Stimulated activated CD4-positive, alpha-beta T cell treated with anti-CD3 and anti-CD28 coated beads, Interleukin-12 subunit alpha, Interleukin-12 subunit beta, amount 100 ng/mL, for 4 hours (primary cell): Measurements from ENCODE around the gene TYW1B.
"Not testable (repeated sequence)": the region's sequence is repeated elsewhere in the genome, so short reads cannot be mapped to it uniquely, and the experiment has no call there.

Experiments
- DNase-seq: peaks from one replicate; pipeline ENCODE4 v3.0.0-alpha.2; 2020

Gene TYW1B

GRCh38 chr7:72808511-72808910, 19.5 kb downstream of the TYW1B start:
- DNase-seq: not testable (repeated sequence)

- not testable (repeated sequence) for DNase-seq
Measured at GRCh38 chr7:72806851-72807250, 21.1 kb downstream of the TYW1B start.

- DNase-seq: no peak
Measured at GRCh38 chr7:72805526-72806494, 22.2 kb downstream of the TYW1B start.

GRCh38 chr7:72803778-72804177, 24.2 kb downstream of the TYW1B start:
- DNase-seq: not testable (repeated sequence)

- DNase-seq: not testable (repeated sequence)
Measured at GRCh38 chr7:72801564-72801963, 26.4 kb downstream of the TYW1B start.

GRCh38 chr7:72795401-72795800, 32.6 kb downstream of the TYW1B start:
- DNase-seq: not testable (repeated sequence)

GRCh38 chr7:72793791-72794190, 34.2 kb downstream of the TYW1B start:
- DNase-seq: no peak

GRCh38 chr7:72790698-72791060, 37.3 kb downstream of the TYW1B start:
- DNase-seq: not testable (repeated sequence)

- not testable (repeated sequence) for DNase-seq
Measured at GRCh38 chr7:72790048-72790697, 37.8 kb downstream of the TYW1B start.

GRCh38 chr7:72785166-72785955, 42.6 kb downstream of the TYW1B start:
- DNase-seq: no peak

GRCh38 chr7:72783601-72784370, 44.2 kb downstream of the TYW1B start:
- DNase-seq: not testable (repeated sequence)

- no peak for DNase-seq
Measured at GRCh38 chr7:72781631-72782030, 46.4 kb downstream of the TYW1B start.

- no peak for DNase-seq
Measured at GRCh38 chr7:72781161-72781560, 46.8 kb downstream of the TYW1B start.

- not testable (repeated sequence) for DNase-seq
Measured at GRCh38 chr7:72780289-72780894, 47.6 kb downstream of the TYW1B start.

- not testable (repeated sequence) for DNase-seq
Measured at GRCh38 chr7:72777167-72777566, 50.8 kb downstream of the TYW1B start.

- not testable (repeated sequence) for DNase-seq
Measured at GRCh38 chr7:72772627-72773026, 55.4 kb downstream of the TYW1B start.

GRCh38 chr7:72766994-72767393, 61.0 kb downstream of the TYW1B start:
- DNase-seq: not testable (repeated sequence)

GRCh38 chr7:72760602-72761001, 67.4 kb downstream of the TYW1B start:
- no peak for DNase-seq

- DNase-seq: no peak
Measured at GRCh38 chr7:72754312-72754711, 73.7 kb downstream of the TYW1B start.

- DNase-seq: no peak
Measured at GRCh38 chr7:72753781-72754180, 74.2 kb downstream of the TYW1B start.

- not testable (repeated sequence) for DNase-seq
Measured at GRCh38 chr7:72753229-72753628, 74.8 kb downstream of the TYW1B start.

GRCh38 chr7:72751978-72752377, 76.0 kb downstream of the TYW1B start:
- DNase-seq: no peak
